Ammon's horn (tissue), 1 donor: ENCODE results near the gene WBP2NL.
"Not testable (repeated sequence)": the region's sequence is repeated elsewhere in the genome, so short reads cannot be mapped to it uniquely, and the experiment has no call there.

Source experiments
- DNase-seq: peaks from one replicate; pipeline ENCODE4 v3.0.0-alpha.2; 2016; ENCODE audit warnings: low spot score

The WBP2NL gene, protein sequence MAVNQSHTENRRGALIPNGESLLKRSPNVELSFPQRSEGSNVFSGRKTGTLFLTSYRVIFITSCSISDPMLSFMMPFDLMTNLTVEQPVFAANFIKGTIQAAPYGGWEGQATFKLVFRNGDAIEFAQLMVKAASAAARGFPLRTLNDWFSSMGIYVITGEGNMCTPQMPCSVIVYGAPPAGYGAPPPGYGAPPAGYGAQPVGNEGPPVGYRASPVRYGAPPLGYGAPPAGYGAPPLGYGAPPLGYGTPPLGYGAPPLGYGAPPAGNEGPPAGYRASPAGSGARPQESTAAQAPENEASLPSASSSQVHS

DNA sequence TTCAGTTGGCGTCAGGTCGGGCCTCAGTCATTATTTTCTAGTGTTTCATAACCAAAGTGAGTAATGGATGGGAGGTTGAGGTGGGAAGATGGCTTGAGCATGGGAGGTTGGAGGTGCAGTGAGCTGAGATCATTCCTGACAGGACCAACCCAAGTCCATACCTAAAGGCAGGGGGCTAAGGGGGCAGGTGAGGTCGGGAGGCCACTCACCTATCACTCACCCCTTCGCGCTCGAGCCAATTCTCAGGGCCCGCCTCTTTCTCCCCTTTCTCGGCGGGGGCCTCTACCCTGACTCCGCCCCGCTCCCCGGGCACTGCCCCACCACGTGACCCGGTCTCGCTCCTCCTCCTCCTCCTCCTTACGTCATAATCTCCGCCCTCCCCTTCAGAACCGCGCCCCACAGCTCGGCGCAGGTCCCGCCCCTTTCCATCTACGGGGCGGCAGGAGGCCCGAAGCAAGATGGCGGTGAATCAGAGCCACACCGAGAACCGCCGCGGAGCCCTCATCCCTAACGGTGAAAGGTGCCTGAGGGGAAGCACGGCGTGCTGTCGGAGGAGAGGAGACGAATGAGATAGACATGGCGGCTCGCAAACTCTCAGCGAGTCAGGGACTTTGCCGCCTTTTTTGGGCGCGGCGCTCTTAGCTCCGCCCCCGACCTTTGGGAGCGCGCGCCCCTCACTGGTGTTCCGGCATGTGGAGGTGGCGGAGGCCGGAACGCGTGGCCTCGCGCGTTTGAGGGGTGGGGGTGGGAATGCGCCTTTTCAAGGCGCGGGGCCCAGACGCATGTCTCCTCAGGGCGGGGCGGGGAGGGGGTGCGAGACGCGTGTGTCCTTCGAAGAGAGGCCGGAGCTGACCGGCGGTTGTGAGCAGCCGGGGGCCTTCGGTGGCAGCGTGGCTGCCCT, at the start of gene WBP2NL:
Gene WBP2NL (plus strand): TSS at position 428 of the 901 bp plus-strand sequence. CDS start 31 bp downstream, at position 459.
- peak; percentile 94 for DNase-seq

DNA sequence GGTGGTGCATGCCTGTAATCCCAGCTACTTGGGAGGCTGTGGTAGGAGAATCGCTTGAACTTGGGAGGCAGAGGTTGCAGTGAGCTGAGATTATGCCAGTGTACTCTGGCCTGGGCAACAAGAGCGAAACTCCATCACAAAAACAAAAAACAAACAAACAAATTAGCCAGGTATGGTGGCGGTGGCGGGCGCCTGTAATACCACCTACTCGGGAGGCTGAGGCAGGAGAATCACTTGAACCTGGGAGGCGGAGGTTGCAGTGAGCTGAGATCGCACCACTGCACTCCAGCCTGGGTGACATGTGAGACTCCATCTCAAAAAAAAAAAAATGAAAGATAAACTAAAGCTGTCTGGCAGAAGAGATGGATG, 49.7 kb upstream of the WBP2NL start:
- not testable (repeated sequence) for DNase-seq

DNA sequence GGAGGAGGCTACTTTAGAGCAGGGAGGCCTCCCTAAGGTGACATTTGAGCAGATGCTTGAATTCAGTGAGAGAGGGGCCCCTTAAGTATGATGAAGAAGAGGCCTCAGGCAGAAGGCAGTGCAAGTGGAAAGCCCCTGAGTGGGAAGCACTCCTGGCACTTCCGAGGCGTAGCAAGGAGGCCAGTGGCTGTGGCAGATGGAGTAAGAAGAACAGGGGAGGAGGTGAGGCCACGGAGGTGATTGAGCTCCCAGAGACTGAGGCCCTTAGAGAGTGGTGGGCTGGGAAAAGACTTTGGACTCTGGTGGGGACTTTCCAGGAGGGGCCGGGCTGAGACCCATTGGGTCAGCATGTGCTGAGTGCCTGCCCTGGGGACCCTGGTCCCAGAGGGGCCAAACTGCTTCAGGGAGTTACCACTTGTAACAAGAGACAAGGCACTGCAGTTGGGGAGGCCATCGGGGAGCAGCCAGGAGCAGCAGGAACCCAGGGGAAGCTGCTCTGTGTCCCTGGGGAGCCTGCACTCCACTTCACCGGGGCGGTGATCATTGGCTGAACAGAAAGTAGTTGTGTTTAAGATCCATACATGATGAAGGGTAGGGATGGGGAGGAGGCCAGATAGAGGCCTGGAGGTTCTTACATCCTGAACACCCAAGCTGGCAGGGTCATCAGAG, 49.2 kb upstream of the WBP2NL start:
- DNase-seq, result no peak

DNA sequence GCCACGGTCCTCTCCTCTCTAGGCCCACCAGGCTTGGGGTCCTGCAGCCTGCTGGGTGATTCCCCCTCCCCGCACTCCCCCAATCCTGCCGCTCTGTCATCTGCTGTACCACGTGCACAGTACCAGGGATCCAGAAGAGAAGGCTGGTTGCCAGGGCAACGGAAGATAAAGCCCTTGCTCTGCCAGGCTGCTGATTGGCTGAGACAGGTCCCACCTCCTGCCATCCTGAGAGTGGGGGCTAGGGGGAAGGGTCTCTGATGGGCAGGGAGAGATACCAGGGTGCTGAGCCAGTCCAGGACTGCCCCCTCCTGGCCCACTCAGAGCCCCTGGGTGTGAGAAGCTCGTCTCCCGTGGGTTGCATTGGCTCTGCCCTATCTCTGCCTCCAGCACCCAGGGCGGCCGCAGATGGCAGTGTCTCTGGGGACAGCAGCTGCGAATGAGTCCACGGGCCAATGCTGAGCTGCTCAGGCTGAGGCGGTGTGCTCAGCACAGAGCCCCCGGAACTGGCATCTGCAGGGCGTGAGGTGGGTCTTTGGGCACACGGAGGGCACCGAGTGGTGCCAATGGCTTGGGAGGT, 46.6 kb upstream of the WBP2NL start, which contains the start of gene SMIM45:
Gene SMIM45 (plus strand): TSS at position 253 of the 577 bp plus-strand sequence.
- peak; percentile 97 for DNase-seq

DNA sequence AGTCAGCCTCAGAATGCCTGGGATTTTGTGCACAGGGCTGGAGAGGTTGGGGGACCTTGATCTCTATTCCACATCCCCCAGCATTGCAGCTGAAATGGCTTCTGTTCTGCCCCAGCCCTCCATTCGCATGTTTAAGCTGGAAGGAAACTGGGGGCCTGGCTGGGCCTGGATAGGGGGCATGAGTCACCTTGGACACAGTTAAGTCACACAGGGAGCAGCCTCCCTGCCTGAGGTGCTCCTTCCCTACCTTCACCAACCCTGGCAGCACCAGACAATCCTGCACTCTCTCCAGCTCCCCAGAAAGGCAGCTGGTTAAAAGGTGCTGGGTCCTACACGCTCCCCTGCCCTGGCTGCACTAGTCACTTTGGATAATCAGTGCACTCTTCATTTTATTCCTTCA, 45.9 kb upstream of the WBP2NL start:
- no peak for DNase-seq

DNA sequence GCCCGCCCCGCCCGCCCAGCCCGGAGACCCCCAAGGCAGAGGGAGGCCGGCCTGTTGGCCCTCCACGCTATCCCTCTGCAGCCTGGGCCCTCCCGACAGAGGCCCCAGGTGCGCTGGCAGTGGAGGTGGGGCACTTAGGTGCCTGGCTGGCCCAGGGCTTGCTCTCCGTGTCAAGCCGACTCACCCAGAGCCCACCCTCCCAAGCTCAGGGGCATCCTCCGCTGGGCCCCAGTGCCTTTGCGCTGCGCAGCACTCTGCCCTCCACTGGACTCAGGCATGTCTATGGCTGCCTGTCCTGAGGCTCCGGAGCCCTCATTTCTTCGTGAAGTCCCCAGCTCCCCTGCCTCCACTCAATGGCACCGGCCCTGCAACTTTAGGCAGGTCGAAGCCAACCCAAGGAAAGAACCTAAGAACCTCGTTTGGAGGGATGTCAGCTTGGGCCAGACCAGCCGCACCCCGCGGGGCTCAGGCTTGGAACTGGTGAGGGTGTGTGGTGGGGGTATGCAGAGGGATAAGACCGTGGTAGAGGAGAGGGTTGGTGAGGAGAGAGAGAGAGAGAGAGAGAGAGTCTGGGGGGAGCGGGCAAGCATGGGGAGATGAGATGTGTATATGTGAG, 40.5 kb upstream of the WBP2NL start:
- no peak for DNase-seq

DNA sequence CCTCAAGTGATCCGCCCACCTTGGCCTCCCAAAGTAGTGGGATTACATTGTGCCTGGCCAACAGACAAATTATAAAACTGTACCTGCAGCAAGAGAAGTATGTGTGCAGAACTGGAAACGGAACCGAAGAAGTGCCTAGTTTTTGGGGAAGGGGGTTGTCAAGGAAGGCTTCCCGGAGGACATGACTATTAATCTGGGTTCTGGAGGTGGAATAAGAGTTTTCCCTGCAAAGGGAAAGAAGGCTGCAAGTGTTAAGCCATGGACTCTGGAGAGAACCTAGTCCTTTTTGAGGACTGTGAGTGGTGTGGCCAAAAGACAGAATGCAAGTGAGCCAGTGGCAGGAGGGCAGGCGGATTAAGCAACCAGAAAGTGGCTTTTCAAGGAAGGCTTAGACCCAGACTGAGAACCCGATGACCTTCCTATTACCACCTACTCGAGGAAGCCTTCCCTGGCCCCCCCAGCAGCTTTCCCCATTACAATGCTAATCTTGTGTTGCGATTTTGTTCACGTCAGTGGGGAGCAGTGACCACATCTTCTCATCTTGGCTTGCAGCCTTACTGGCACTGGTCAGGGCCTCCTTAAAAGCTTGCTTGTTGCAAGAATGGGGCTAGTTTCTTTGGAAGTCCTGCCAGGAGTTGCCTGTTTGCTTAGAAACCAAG, 35.0 kb upstream of the WBP2NL start:
- peak; percentile 83 for DNase-seq

DNA sequence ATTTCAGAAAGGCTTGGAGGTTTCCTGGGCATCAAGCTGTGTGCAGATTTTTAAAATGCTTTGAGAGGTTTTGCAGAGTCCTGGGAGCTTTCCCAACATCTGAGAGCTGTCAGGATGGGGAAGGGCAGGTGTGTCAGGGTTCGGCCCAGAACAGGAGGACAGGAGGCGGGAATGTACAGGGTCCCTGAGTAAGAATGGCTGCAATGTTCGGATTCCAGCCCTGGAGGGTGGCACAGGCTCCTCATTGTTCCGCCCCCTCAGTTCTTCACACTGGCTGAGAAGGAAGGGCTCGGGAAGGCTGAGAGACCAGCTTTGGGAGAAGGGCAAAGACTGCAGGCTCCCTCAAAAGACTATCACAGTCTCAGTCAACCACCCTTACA, 34.5 kb upstream of the WBP2NL start:
- no peak for DNase-seq

DNA sequence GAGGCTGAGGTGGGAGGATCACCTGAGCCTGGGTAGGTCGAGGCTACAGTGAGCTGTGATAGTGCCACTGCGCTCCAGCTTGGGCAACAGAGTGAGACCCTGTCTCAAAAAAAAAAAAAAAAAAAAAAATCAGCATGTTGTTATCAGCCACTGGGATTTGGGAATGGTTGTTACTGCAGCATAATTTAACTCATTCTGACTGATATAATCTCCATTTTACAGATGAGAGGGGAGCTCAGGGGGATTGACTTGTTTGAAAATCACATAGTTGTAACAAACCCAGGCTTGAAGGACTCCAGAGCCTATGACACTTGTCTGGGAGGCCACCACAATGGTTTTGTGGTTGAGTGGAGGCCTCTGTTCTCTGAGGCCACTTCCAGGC, 32.4 kb upstream of the WBP2NL start:
- DNase-seq, result no peak

DNA sequence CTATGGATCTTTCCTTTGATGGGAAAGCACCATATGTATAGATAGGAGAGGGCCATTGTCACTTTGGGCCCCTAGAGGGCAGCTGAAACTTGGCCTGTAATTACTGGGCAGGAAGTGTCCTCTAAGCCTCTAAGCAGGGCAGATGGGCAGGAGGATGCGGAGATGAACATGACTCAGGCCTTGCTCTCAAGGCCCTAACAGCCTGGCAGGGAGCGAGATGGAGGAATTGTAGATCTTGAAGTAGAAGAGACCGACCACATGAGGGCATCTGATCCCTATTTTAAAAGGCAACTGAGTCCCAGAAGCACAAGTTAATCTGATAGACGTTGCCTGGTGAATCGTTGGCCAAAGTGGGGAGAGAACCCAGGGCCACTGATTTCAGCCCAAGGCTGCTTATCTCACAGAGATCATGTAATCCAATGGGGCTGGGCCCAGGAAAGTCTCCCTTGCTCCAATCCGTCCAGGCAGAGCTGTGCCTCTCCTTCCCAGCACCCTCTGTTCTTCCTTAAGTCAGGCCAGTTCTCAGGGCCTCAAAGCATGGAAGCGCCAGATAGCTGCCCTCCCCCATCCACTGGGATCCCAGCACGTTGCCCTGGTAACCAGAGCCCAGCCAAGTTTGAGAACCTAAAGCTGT, 31.9 kb upstream of the WBP2NL start:
- DNase-seq, result peak; percentile 85

DNA sequence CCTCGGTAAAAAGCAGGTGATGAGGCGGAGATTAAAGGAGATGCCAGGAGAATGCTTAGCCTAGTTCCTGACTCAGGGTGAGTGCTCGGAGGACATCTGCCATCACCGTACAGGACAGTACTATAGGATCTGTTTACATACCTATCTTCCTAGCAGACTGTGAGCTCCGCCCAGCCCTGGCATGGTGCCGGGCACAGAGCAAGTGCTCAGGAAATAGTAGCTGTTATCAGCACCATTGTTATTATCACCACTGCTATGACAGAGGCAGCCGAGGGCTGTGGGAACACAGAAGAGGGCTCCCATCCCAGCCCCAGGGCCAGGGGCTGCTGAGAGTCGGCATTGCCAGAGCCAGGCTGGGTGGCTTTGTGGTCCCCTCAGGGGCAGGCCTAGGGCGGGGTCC, 30.0 kb upstream of the WBP2NL start:
- DNase-seq, result no peak

DNA sequence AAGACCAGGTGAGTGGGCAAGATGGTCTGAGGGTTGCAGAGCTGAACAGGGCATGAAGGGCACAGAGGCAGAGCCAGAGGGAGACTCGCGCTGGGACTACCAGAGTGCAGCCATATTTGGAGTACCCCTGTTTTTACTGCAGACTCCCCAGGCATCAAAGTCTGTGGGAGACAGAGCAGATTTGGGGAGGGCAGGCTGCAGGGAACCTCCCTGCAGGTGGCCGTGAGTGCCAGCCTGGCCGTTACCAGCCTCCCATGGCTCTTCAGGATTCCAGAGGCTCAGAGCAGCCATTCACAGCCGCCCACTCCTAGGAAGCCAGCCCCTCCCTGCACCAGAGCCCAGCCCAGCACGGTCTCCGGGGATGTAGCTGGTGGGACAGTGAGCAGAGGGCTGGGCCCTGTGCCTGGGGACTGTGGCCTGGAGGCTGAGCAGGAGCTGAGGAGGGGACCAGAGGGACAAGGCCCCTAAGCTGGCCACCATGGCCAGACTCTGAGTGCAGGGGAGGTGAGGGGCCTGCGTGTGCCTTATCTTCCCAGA, 29.4 kb upstream of the WBP2NL start, which contains the start of gene SEPTIN3:
Gene SEPTIN3 (plus strand): TSS at position 334 of the 537 bp plus-strand sequence. CDS start 2,050 bp downstream, outside the sequence.
- no peak for DNase-seq

DNA sequence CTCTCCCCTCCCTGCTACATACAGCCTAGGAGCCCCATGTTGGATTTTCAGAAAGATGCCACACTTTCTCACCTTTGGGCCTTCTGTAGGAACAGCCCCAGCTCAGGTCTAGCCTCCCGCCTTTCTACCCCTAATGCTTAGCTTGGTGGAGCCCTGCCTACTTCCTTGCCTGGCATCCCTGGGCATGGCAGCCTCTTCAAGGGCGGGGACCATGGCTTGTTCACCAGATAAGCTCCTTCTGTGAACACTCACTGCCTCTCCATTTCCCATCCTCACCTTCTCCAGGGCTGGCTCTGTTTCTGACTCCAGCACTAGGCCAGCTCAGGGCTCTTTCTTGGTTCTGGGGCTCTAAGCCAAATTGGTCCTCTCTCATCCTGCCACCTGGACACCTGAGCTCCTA, 28.0 kb upstream of the WBP2NL start:
- no peak for DNase-seq

DNA sequence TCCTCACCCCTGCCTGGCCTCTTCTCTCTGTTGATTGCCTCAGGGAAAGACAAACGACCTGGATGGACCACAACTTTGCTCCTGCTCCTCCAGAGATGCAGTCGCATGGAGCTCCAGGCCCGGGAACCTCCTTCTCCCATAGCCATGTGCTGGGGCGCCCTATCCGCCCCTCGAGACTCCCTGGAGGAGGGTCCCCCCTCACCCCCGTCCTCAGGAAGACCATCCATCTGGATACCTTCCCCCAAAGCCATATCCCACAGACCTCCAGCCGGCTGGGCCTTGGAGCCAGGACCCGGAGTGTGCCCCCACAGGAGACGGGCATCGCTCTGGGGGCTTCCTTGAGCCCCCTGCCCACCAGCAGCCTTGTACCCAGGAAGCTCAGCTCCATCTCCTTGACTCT, 27.2 kb upstream of the WBP2NL start:
- no peak for DNase-seq

DNA sequence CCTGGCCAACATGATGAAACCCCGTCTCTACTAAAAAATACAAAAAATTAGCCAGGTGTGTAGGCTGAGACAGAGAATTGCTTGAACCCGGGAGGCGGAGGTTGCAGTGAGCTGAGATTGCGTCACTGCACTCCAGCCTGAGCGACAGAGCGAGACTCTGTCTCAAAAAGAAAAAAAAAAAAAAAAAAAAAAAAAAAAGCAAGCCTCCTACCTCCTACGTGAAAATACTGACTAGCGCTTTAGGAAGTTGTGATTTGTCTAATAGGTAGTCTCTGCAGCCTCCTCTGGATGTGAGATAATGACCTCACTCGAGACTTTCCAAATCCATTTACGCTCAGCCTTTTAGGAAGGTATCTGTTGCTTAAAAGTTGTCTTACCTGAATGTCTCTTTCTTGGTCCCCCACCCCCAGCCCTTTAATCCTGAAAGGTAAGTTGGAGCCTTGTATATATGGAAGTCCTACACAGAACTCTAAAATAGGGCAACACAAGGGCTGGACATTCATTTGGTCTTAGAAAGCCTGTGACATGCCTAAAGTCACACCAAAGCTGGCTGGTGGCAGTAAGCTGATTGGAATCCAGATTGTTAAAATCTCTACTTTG, 23.8 kb upstream of the WBP2NL start:
- DNase-seq, result no peak

DNA sequence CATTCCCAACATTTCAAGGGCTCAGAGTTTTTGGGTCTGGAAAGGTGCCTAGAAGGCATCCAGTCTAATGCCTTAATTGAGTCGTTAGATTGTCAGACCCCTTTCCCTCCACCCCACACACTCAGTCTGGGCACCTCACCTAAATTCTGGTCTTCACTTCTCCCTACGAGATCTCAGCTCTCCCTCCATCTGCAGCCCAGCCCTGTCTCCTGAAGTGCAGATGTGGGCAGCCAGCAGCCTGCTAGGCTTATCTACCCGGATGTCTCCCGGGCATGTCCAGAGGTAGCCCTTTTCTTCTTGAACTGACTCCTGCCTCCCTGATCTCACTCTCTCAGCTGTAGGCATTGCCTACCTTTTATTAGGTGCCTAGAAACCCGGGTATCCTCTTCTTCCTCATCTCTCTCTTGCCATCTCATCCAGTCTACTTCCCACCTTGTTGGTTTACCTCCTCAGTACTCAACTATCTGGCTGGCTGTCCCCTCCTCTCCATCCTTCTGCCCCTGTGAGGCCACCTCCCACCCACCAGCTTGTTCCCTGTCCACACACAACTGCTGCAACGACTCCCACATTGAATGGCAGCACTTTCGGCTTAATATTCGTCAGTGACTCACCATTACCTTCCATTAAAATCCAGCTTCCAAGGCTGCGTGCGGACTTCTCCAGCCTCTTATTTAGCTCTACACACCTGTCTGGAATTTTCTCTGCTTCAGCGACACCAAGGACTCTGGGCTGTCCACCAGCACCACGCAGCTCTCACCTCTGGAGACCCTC, 23.1 kb upstream of the WBP2NL start:
- no peak for DNase-seq

DNA sequence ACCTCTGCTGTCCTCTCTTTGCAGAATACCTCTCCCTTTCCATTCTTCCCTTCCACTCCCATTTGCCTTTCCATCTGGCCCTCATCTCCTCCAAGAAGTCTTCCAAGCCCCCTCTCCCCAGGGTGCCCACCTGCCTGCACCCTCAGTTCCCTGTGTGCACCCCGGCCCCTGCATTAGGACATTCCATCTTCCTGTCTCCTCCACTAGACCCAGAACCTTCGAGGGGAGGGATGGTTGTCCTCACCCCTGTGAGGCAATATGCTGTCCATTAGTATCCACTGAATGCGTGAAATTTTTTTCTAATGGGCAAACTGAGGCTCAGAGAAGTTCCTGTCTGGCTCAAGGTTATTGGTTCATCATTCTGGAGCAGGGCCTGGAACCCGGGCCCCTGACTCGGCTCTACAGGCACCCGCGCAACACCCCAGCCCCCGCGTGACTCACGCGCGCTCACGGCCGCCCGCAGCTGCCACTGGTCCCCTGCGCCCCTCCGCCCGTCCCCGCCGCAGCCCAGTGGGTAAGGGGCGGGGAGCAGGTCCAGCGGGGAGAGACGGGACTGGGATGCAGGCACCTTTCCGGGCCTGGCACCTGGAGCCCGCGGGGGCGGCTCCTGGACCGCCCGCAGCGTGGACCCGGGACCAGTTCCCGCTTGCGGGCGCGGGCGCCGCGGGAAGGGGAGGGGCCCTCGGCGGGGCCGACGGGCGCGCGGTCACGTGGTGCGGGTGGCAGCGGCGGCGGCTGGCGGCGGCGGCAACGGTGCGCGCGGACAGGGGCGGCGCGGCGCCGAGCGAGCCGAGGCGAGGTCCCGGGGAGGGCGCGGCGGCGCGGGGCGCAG, 22.3 kb upstream of the WBP2NL start:
- DNase-seq, result peak; percentile 72

DNA sequence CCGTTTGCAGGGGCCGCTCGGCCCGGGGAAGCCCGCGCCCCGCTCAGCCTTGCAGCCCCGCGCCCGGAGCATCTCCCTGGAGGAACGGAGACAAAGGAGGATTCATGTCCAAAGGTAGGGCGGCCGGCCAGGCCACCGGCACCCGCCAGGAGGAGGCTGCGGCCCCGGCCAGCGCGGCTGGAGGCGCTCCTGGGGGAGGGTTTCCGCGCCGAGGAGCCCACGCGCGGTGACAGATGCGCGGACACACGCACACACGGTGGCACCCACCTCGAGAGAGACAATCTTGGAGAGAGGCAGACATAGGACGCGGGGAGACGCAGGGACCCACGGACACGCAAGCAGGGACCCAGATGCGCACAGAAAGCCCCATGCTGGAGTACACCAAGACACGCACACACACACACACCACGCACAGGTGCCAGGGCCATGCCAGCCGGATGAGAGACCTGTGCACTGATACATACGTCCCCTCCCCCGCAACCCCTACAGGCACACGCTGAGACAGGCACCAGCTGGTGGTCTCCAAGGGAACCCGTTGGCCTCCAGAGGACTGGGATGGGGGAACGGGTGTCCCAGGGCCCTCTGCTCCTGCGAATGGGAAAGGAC, 21.5 kb upstream of the WBP2NL start:
- DNase-seq, result peak; percentile 51
